Calu3 (cell line): ENCODE data around the gene SHISA7. TPM values are rescaled to one million over a fixed set of nuclear protein-coding genes. Genes with fewer than 3 reads are reported as not detected.
"Not testable (repeated sequence)": the region's sequence is repeated elsewhere in the genome, so short reads cannot be mapped to it uniquely, and the experiment has no call there.

Experiments used
- BruUV-seq: library from RNA; stranded (reverse); fragments of 400-500 nt; replicated peaks from 2 replicates; lab custom pipeline; 2021; lab: Mats Ljungman, UMichigan
- CTCF ChIA-PET: fragments of 300-600 bp; sonication (Branson Sonifier 250); formaldehyde crosslinking; loops from one replicate; lab custom pipeline; 2022; ENCODE audit warnings: antibody characterized with exemption; lab: Charles Lee
- DNase-seq: peaks from one replicate; pipeline ENCODE4 v3.0.0; 2022
- H3K27ac Mint-ChIP-seq: one replicate; pipeline ENCODE4 v1.8.0; 2022; ENCODE audit warnings: mixed read lengths; ENCODE audit not compliant: unreplicated experiment
- H3K27me3 Mint-ChIP-seq: one replicate; pipeline ENCODE4 v1.8.0; 2022; ENCODE audit warnings: mixed read lengths; ENCODE audit not compliant: unreplicated experiment
- H3K36me3 Mint-ChIP-seq: one replicate; pipeline ENCODE4 v1.8.0; 2022; ENCODE audit warnings: mild to moderate bottlenecking, moderate library complexity, mixed read lengths; ENCODE audit not compliant: insufficient read depth, unreplicated experiment
- H3K4me1 Mint-ChIP-seq: one replicate; pipeline ENCODE4 v1.8.0; 2022; ENCODE audit warnings: mild to moderate bottlenecking, low read depth, mixed read lengths; ENCODE audit not compliant: unreplicated experiment
- H3K4me3 Mint-ChIP-seq: one replicate; pipeline ENCODE4 v1.8.0; 2022; ENCODE audit warnings: mild to moderate bottlenecking, low read depth, moderate library complexity, mixed read lengths; ENCODE audit not compliant: unreplicated experiment
- H3K9me3 Mint-ChIP-seq: one replicate; pipeline ENCODE4 v1.8.0; 2022; ENCODE audit warnings: low read depth, mixed read lengths; ENCODE audit not compliant: unreplicated experiment
- CTCF ChIP-seq: fragments of 200-600 bp; IDR thresholded peaks from one replicate; pipeline ENCODE4 v1.8.0; 2022; ENCODE audit warnings: antibody characterized with exemption; ENCODE audit not compliant: unreplicated experiment
- intact Hi-C: fragments of 100-400 bp; cut with micrococcal nuclease; formaldehyde crosslinking; loops from one replicate; pipeline ENCODE4 v1.10.0; 2022; ENCODE audit not compliant: unreplicated experiment
- total RNA-seq: library from RNA; stranded (reverse); gene quantifications from 2 replicates; pipeline ENCODE4 v1.2.3, GENCODE V29; 2022

SHISA7 gene
- total RNA-seq, 1 experiment from 2014 or later, result not detected

- H3K27ac Mint-ChIP-seq, result peak overlapping the region; percentile 96
- no peak for TF ChIP-seq CTCF
- no TSS peak for BruUV-seq
- intact Hi-C loops, result no loop called here
- DNase-seq, result no peak
- peak overlapping the region; percentile 78 for H3K4me3 Mint-ChIP-seq
- H3K4me1 Mint-ChIP-seq, result peaks cover 17% of the 10 kb centered on the region
- H3K36me3 Mint-ChIP-seq, result peaks cover 76% of the 10 kb centered on the region
- H3K9me3 Mint-ChIP-seq, result peaks cover 1% of the 10 kb centered on the region
- CTCF ChIA-PET, result interaction anchor here (0.6 kb wide), 1 partner anchor 13 kb away, joined by 6 read pairs; no protein-coding TSS in a partner anchor
- H3K27me3 Mint-ChIP-seq, result peaks cover 18% of the 10 kb centered on the region
These were observed 36.8 kb downstream of the SHISA7 start for GRCh38 chr19:55406091-55406825.

GRCh38 chr19:55405638-55406037 is 37.5 kb downstream of the SHISA7 start:
- no peak for TF ChIP-seq CTCF
- H3K27ac Mint-ChIP-seq, result peak overlapping the region; percentile 96
- BruUV-seq, result no TSS peak
- H3K4me1 Mint-ChIP-seq, result peaks cover 17% of the 10 kb centered on the region
- CTCF ChIA-PET, result interaction anchor here (0.6 kb wide), 1 partner anchor 29 kb away, joined by 5 read pairs; the partner anchor contains the start of gene TMEM190
- peaks cover 11% of the 10 kb centered on the region for H3K27me3 Mint-ChIP-seq
- H3K9me3 Mint-ChIP-seq, result no peaks in the 10 kb centered on the region
- DNase-seq, result no peak
- intact Hi-C loops, result no loop called here
- H3K36me3 Mint-ChIP-seq, result peaks cover 79% of the 10 kb centered on the region
- peak overlapping the region; percentile 78 for H3K4me3 Mint-ChIP-seq

- CTCF ChIA-PET, result no interaction called here
- intact Hi-C loops, result no loop called here
- H3K4me1 Mint-ChIP-seq, result peaks cover 17% of the 10 kb centered on the region
- H3K4me3 Mint-ChIP-seq, result no peak overlapping the region
- no peak for DNase-seq
- no peak for TF ChIP-seq CTCF
- no peaks in the 10 kb centered on the region for H3K27me3 Mint-ChIP-seq
- H3K36me3 Mint-ChIP-seq, result peaks cover 84% of the 10 kb centered on the region
- BruUV-seq, result no TSS peak
- no peak overlapping the region for H3K27ac Mint-ChIP-seq
- H3K9me3 Mint-ChIP-seq, result no peaks in the 10 kb centered on the region
These were observed 40.6 kb downstream of the SHISA7 start for GRCh38 chr19:55402509-55402908.

GRCh38 chr19:55401390-55401789 is 41.7 kb downstream of the SHISA7 start:
- BruUV-seq, H3K27me3 Mint-ChIP-seq, DNase-seq, H3K4me3 Mint-ChIP-seq, CTCF ChIA-PET, H3K27ac Mint-ChIP-seq, intact Hi-C loops, H3K9me3 Mint-ChIP-seq: not testable (repeated sequence)
- H3K4me1 Mint-ChIP-seq, result peaks cover 12% of the 10 kb centered on the region
- peaks cover 77% of the 10 kb centered on the region for H3K36me3 Mint-ChIP-seq
